HG03066 (cell line): ENCODE results near the gene STMP1.

Experiments used
- ATAC-seq: cut with Tn5 transposase; IDR thresholded peaks from one replicate; pipeline ENCODE4 v1.9.1; 2021; ENCODE audit warnings: low read depth; ENCODE audit not compliant: unreplicated experiment

STMP1 gene

GRCh38 chr7:135718219-135718618, 55.9 kb downstream of the STMP1 start:
- ATAC-seq: no peak

GRCh38 chr7:135718794-135719437, 56.6 kb downstream of the STMP1 start:
- ATAC-seq: no peak

DNA sequence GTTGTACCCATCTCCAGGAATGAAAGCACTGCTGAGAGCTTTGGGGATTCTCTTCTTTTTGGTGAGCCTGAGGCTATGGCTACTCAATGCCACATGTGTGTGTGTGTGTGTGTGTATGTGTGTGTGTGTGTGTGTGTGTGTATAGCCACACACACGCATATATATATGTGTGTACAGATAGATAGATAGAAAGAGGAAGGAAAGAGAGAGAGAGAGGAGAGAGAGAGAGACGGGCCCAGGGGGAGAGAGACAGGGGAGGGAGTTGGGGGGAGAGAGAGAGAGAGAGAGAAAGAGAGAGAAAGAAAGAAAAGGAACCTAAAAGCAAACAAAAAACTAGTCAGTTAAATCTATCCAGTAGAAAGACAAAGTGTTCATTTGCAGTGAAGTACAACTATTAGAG, 57.4 kb downstream of the STMP1 start:
- no peak for ATAC-seq

DNA sequence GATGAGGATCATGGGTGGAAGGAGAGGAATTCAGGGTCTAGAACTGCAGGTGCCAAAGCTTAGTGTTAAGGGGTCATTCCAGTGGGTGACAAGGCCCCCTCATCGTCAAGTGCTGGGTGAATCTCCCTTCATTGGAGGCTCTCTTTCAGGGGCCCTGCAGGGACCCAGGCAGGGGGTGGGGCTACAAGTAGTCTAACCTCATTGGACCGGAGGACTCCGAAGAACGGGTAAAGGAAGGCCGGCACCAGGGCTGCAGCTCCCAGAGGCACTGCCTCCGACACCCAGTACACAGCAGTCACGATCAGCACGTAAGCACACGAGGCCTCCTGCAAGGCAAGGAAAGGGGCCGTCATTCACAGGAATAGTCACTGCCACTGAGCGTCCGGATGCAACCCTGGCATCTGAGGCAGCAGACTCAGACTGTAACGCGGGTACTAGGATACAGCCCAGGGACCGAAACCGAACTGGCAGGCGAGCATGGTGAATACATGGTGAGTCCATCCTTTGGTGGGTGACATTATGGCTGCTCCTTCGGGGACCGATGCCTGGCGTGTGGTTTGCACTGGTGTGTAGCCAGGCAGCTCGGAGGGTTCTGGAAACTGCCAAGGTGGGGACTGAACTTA, 59.0 kb downstream of the STMP1 start:
- ATAC-seq: no peak

GRCh38 chr7:135723411-135723810, 61.1 kb downstream of the STMP1 start:
- ATAC-seq: no peak
